Measurements from ENCODE around the gene CEBPA.

Gene CEBPA

GRCh38 chr19:33251076-33251475 is 51.3 kb downstream of the CEBPA start:
- TF ChIP-seq TAF1 (IDR thresholded peaks at IDR 0.05; ENCODE audit: borderline replicate concordance, low read depth, low read length) (no peak), POLR2AphosphoS5 (IDR thresholded peaks at IDR 0.05; ENCODE audit: low read depth, low read length) (no peak), POLR2A (IDR thresholded peaks at IDR 0.05; ENCODE audit: low read depth, low read length) (no peak)
- FAIRE-seq (no peak), DNase-seq (ENCODE audit: insufficient read length) (no peak)

GRCh38 chr19:33250500-33250899 is 51.8 kb downstream of the CEBPA start:
- TF ChIP-seq POLR2AphosphoS5 (IDR thresholded peaks at IDR 0.05; ENCODE audit: low read depth, low read length) (no peak), POLR2A (IDR thresholded peaks at IDR 0.05; ENCODE audit: low read depth, low read length) (no peak), TAF1 (IDR thresholded peaks at IDR 0.05; ENCODE audit: borderline replicate concordance, low read depth, low read length) (no peak)
- DNase-seq (ENCODE audit: insufficient read length) (no peak), FAIRE-seq (no peak)

Data from GM12892 (cell line).